Ectodermal cell (in vitro differentiated cells): ENCODE measurements around the gene PCSK5.

ENCODE experiments used
- H3K27ac ChIP-seq: 2 replicates; pipeline ENCODE4 v1.7.0; 2013; ENCODE audit warnings: mild to moderate bottlenecking, low read depth, low read length; ENCODE audit not compliant: insufficient read depth, poor library complexity, severe bottlenecking
- H3K27me3 ChIP-seq: 2 replicates; pipeline ENCODE4 v1.7.0; 2013; ENCODE audit warnings: mild to moderate bottlenecking, low read length; ENCODE audit not compliant: insufficient read depth, control insufficient read depth, poor library complexity, severe bottlenecking
- H3K36me3 ChIP-seq: one replicate; pipeline ENCODE4 v1.7.0; 2013; ENCODE audit warnings: low read length; ENCODE audit not compliant: control insufficient read depth, insufficient read depth
- H3K4me1 ChIP-seq: one replicate; pipeline ENCODE4 v1.7.0; 2013; ENCODE audit warnings: low read length; ENCODE audit not compliant: control insufficient read depth, insufficient read depth
- H3K4me3 ChIP-seq: 2 replicates; pipeline ENCODE4 v1.7.0; 2013; ENCODE audit warnings: low read depth, low read length, control low read depth; ENCODE audit not compliant: insufficient read depth
- H3K9me3 ChIP-seq: 2 replicates; pipeline ENCODE4 v1.7.0; 2013; ENCODE audit warnings: mild to moderate bottlenecking, low read length, moderate library complexity; ENCODE audit not compliant: control insufficient read depth
- WGBS, 2 experiments: methylation state at CpG; one replicate each; pipeline ENCODE4 v1.1.7; 2013; ENCODE audit warnings: missing lambda C conversion rate in 2 of 2; 5-methylcytosine and 5-hydroxymethylcytosine counted together

Gene PCSK5

GRCh38 chr9:76333964-76334363 is 443.5 kb downstream of the PCSK5 start:
- Histone ChIP-seq H3K36me3 (no peaks in the 10 kb centered on the region), H3K4me1 (no peaks in the 10 kb centered on the region), H3K27ac (no peak overlapping the region), H3K9me3 (no peaks in the 10 kb centered on the region), H3K4me3 (no peak overlapping the region), H3K27me3 (no peaks in the 10 kb centered on the region)
- WGBS, 2 experiments = 86 to 88% methylated on average over 7 of the region's 7 CpGs

GRCh38 chr9:76336027-76336426 is 445.6 kb downstream of the PCSK5 start:
- H3K36me3 ChIP-seq = no peaks in the 10 kb centered on the region
- H3K4me1 ChIP-seq = no peaks in the 10 kb centered on the region
- H3K9me3 ChIP-seq = no peaks in the 10 kb centered on the region
- WGBS, 2 experiments = 87 to 100% methylated on average over 1 of the region's 1 CpG
- no peaks in the 10 kb centered on the region for H3K27me3 ChIP-seq
- no peak overlapping the region for H3K27ac ChIP-seq
- H3K4me3 ChIP-seq = no peak overlapping the region

- WGBS, 2 experiments = 79 to 82% methylated on average over 6 of the region's 6 CpGs
These were observed 447.9 kb downstream of the PCSK5 start for GRCh38 chr9:76338418-76338817.

GRCh38 chr9:76341616-76342015 is 451.1 kb downstream of the PCSK5 start:
- Histone ChIP-seq H3K36me3 (no peaks in the 10 kb centered on the region), H3K4me3 (no peak overlapping the region), H3K27me3 (no peaks in the 10 kb centered on the region), H3K27ac (no peak overlapping the region), H3K4me1 (no peaks in the 10 kb centered on the region), H3K9me3 (no peaks in the 10 kb centered on the region)
- WGBS, 2 experiments = 91 to 94% methylated on average over 1 of the region's 1 CpG

More at GRCh38 chr9:76338418-76338817, 447.9 kb downstream of the PCSK5 start:
- H3K27me3 ChIP-seq = no peaks in the 10 kb centered on the region
- no peaks in the 10 kb centered on the region for H3K4me1 ChIP-seq
- no peaks in the 10 kb centered on the region for H3K36me3 ChIP-seq
- H3K9me3 ChIP-seq = no peaks in the 10 kb centered on the region
- H3K27ac ChIP-seq = no peak overlapping the region
- no peak overlapping the region for H3K4me3 ChIP-seq

GRCh38 chr9:76342201-76342600 is 451.7 kb downstream of the PCSK5 start:
- H3K27me3 ChIP-seq = no peaks in the 10 kb centered on the region
- 83 to 90% methylated on average over 1 of the region's 1 CpG for WGBS, 2 experiments
- H3K36me3 ChIP-seq = no peaks in the 10 kb centered on the region
- no peaks in the 10 kb centered on the region for H3K9me3 ChIP-seq
- H3K4me1 ChIP-seq = no peaks in the 10 kb centered on the region
- H3K27ac ChIP-seq = no peak overlapping the region
- H3K4me3 ChIP-seq = no peak overlapping the region

- H3K9me3 ChIP-seq = no peaks in the 10 kb centered on the region
- no peaks in the 10 kb centered on the region for H3K27me3 ChIP-seq
- H3K36me3 ChIP-seq = no peaks in the 10 kb centered on the region
- no peak overlapping the region for H3K4me3 ChIP-seq
- WGBS, 2 experiments = 93 to 95% methylated on average over 2 of the region's 2 CpGs
- H3K27ac ChIP-seq = no peak overlapping the region
- H3K4me1 ChIP-seq = no peaks in the 10 kb centered on the region
These were observed 452.4 kb downstream of the PCSK5 start for GRCh38 chr9:76342858-76343257.

- H3K27me3 ChIP-seq = no peaks in the 10 kb centered on the region
- WGBS, 2 experiments = 91% methylated on average over 1 of the region's 1 CpG; no CpG with 5 or more reads in 1 of the 2 experiments
- no peaks in the 10 kb centered on the region for H3K4me1 ChIP-seq
- H3K9me3 ChIP-seq = no peaks in the 10 kb centered on the region
- no peaks in the 10 kb centered on the region for H3K36me3 ChIP-seq
- no peak overlapping the region for H3K4me3 ChIP-seq
- no peak overlapping the region for H3K27ac ChIP-seq
These were observed 459.4 kb downstream of the PCSK5 start for GRCh38 chr9:76349865-76350264.

GRCh38 chr9:76351006-76351405 is 460.5 kb downstream of the PCSK5 start:
- Histone ChIP-seq H3K27ac (no peak overlapping the region), H3K27me3 (no peaks in the 10 kb centered on the region), H3K4me3 (no peak overlapping the region), H3K36me3 (no peaks in the 10 kb centered on the region), H3K9me3 (no peaks in the 10 kb centered on the region), H3K4me1 (no peaks in the 10 kb centered on the region)
- WGBS, 2 experiments = 80 to 94% methylated on average over 1 to 2 of the region's 3 CpGs

- no peaks in the 10 kb centered on the region for H3K36me3 ChIP-seq
- no peaks in the 10 kb centered on the region for H3K27me3 ChIP-seq
- WGBS, 2 experiments = 86 to 89% methylated on average over 4 of the region's 4 CpGs
These were observed 461.6 kb downstream of the PCSK5 start for GRCh38 chr9:76352026-76352620.

GRCh38 chr9:76353280-76353679 is 462.8 kb downstream of the PCSK5 start:
- Histone ChIP-seq H3K4me1 (no peaks in the 10 kb centered on the region), H3K9me3 (no peaks in the 10 kb centered on the region), H3K4me3 (no peak overlapping the region), H3K27ac (no peak overlapping the region), H3K27me3 (no peaks in the 10 kb centered on the region), H3K36me3 (no peaks in the 10 kb centered on the region)
- WGBS, 2 experiments = 81 to 90% methylated on average over 5 of the region's 5 CpGs

More at GRCh38 chr9:76352026-76352620, 461.6 kb downstream of the PCSK5 start:
- Histone ChIP-seq H3K9me3 (no peaks in the 10 kb centered on the region), H3K27ac (no peak overlapping the region), H3K4me1 (no peaks in the 10 kb centered on the region), H3K4me3 (no peak overlapping the region)

- no peaks in the 10 kb centered on the region for H3K36me3 ChIP-seq
- H3K27me3 ChIP-seq = no peaks in the 10 kb centered on the region
- H3K4me3 ChIP-seq = no peak overlapping the region
- 61 to 63% methylated on average over 3 of the region's 3 CpGs for WGBS, 2 experiments
- no peaks in the 10 kb centered on the region for H3K4me1 ChIP-seq
- H3K27ac ChIP-seq = no peak overlapping the region
- H3K9me3 ChIP-seq = no peaks in the 10 kb centered on the region
These were observed 463.7 kb downstream of the PCSK5 start for GRCh38 chr9:76354221-76354620.
